ENCODE results near the gene CDKN1A. TPM values are rescaled to one million over a fixed set of nuclear protein-coding genes. Genes with fewer than 3 reads are reported as not detected.
"Not testable (repeated sequence)": the region's sequence is repeated elsewhere in the genome, so short reads cannot be mapped to it uniquely, and the experiment has no call there.

The CDKN1A gene
- total RNA-seq, 1 experiment from 2014 or later: 0.28 TPM

DNA sequence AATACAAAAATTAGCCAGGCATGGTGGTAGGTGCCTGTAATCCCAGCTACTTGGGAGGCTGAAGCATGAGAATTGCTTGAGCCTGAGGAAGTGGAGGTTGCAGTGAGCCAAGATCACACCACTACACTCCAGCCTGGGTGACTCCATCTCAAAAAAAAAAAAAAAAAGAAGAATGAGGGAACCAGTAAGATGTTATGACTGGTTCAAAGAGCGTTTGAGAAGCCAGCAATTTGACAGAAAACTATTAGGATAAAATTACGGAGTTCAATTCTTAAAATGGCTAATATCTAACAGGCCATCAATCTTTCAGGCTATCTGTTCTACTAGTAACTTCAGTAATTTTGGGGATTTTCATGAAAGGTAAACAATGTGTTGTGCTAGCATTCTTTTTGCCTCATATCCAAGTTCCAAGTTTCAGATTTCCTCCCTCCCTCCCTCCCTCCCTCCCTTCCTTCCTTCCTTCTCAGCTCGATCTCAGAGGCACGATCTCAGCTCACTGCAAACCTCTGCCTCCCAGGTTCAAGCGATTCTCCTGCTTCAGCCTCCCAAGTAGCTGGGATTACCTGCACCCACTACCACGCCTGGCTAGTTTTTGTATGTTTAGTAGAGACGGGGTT lies 26.6 kb downstream of the CDKN1A start:
- DNase-seq; H3K36me3 ChIP-seq (replicated peaks; ENCODE audit: control insufficient read depth, insufficient read depth, low read length); H3K27me3 ChIP-seq (ENCODE audit: control insufficient read depth, insufficient read depth, low read length); H3K4me3 ChIP-seq (ENCODE audit: insufficient read depth, low read depth, low read length): not testable (repeated sequence)

DNA sequence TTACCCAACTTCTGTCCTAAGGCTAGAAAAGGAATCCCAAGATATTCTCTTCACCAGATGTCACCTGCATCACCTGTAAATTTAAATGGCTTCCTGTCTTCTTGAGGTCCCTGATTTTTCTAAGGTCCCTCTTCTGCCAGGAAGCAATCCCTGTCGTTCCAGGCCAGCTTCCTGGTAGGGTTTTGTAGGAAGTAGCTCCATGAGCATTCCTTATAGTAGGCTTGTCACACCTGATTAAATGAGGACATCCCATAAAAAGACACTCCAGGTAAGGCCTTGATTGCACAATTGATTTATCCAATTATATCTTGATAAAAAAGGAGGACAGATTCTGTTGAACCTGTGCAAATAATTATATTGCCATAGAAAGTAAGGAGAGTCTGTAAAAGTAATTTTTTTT lies 27.8 kb downstream of the CDKN1A start:
- no peak overlapping the region for H3K4me3 ChIP-seq (ENCODE audit: insufficient read depth, low read depth, low read length)
- no peak for DNase-seq
- H3K36me3 ChIP-seq (replicated peaks; ENCODE audit: control insufficient read depth, insufficient read depth, low read length): no peaks in the 10 kb centered on the region
- H3K27me3 ChIP-seq (ENCODE audit: control insufficient read depth, insufficient read depth, low read length): no peaks in the 10 kb centered on the region

DNA sequence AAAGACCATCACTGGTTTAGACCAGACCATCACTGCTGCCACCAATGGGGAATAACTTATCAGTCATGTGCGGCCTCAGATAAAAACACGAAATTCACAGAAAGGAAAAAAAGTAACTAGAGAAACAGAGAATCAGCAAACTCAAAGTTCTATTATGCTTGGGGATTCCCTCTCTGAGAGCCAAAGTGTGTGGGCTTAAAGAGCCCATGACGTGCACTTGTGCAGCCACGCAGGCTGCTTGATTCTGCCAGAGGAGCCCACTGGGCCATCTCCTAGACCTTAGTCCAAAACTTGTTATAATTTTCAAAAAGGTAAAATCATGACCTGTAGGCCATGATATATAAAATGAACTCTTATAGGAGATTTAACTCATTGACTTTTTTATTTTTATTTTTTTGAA lies 34.3 kb downstream of the CDKN1A start:
- no peaks in the 10 kb centered on the region for H3K36me3 ChIP-seq (replicated peaks; ENCODE audit: control insufficient read depth, insufficient read depth, low read length)
- H3K4me3 ChIP-seq (ENCODE audit: insufficient read depth, low read depth, low read length): no peak overlapping the region
- H3K27me3 ChIP-seq (ENCODE audit: control insufficient read depth, insufficient read depth, low read length): no peaks in the 10 kb centered on the region
- DNase-seq: no peak

GRCh38 chr6:36713846-36714245 lies 35.3 kb downstream of the CDKN1A start:
- H3K36me3 ChIP-seq (replicated peaks; ENCODE audit: control insufficient read depth, insufficient read depth, low read length): no peaks in the 10 kb centered on the region
- H3K27me3 ChIP-seq (ENCODE audit: control insufficient read depth, insufficient read depth, low read length): no peaks in the 10 kb centered on the region
- DNase-seq: no peak
- H3K4me3 ChIP-seq (ENCODE audit: insufficient read depth, low read depth, low read length): no peak overlapping the region

DNA sequence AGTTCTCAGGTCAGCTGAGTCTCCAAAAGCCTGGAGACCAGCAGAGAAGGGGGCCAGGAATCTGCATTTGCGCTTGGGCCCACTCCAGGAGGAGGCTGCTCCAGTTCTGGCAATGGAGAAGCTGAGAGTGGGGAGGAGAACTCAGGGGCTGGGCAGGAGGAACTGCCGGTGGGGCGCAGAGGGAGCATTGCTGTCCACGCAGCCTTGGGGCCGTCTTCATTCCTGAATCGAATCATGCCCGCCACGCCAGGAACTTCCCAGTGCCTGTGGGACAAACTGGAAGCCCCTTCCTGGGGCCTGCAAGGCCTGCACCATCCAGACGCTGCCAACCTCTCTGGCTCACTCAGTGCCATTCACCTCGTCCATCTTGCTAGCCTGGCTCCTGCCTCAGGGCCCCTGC lies 36.0 kb downstream of the CDKN1A start:
- Histone ChIP-seq H3K4me3 (ENCODE audit: insufficient read depth, low read depth, low read length) (no peak overlapping the region), H3K27me3 (ENCODE audit: control insufficient read depth, insufficient read depth, low read length) (no peaks in the 10 kb centered on the region), H3K36me3 (replicated peaks; ENCODE audit: control insufficient read depth, insufficient read depth, low read length) (no peaks in the 10 kb centered on the region)
- no peak for DNase-seq

DNA sequence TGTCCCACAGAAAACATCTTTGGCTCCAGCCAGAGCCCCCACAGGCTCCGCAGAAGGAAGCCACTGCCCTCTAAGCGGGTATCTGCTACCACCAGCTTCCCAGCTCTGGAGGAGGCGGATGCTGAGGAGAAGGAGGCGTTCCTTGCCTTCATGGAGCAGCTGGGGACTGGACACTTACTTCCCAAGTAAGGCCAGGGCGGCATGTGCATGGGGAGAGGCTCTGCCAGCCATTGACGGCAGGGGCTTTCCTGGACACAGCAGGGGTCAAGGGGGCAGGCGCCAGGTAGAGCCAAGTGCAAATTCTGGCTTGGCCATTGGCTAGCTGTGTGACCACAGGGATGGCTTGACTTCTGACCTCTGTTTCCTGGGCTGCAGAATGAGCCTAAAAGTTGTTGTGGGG lies 37.0 kb downstream of the CDKN1A start:
- Histone ChIP-seq H3K36me3 (replicated peaks; ENCODE audit: control insufficient read depth, insufficient read depth, low read length) (no peaks in the 10 kb centered on the region), H3K27me3 (ENCODE audit: control insufficient read depth, insufficient read depth, low read length) (no peaks in the 10 kb centered on the region), H3K4me3 (ENCODE audit: insufficient read depth, low read depth, low read length) (no peak overlapping the region)
- no peak for DNase-seq

DNA sequence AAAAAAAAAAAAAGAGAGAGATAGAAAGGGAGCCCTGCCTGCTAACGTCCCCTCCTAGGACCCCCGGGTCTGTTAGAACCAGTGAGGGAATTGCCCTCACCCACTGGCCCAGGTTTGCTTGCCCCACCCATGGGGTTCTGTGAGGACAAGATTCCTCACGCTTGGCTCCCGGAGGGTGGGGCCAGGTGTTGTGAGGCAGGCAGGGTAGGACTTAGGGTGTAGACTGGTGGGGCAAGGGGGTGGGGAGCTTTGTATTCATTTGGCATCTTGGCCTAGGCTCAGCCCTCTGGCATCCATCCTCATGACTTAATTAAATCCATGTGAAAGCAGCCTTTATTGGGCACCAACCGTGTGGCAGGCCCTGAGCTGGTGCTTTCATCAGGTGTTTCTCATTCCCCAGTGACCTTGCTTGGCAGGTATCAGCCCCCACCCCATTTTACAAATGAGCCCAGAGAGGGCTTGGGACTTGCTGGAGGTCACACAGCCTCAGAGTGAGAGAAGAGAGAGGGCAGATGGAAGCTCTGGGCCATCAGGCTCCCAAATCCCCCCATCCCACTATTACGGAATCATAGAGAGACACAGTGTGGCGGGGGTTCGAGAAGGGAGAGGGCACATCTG lies 38.1 kb downstream of the CDKN1A start:
- no peaks in the 10 kb centered on the region for H3K27me3 ChIP-seq (ENCODE audit: control insufficient read depth, insufficient read depth, low read length)
- no peak for DNase-seq
- no peaks in the 10 kb centered on the region for H3K36me3 ChIP-seq (replicated peaks; ENCODE audit: control insufficient read depth, insufficient read depth, low read length)
- no peak overlapping the region for H3K4me3 ChIP-seq (ENCODE audit: insufficient read depth, low read depth, low read length)

DNA sequence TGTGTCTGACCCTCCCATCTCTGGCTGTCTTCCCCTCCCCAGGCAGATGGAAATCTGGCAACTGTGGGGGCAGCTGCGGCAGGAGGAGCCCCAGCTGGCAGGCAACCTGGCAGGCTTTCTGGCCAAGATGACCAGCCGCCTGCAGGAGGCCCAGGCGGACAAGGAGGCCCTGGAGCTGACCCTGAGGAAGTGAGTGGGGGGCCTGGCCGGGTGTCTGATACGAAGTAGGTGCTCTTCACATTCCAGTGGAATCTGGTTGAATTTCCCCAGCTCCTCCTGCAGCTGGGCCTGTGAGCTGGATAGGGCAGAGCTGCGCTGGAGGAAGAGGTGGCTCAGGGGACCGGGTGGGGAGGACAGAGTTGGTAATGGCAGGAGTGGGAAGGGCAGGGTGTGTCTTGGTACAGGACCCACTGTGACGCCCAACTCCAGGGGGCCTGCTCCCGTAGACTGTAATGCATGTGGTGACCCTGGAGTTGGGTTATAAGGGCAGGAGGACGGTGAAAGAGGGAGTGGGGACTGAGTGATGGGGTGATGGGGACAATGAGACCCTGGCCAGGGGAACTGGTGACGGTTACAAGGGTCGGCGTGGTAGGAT lies 38.8 kb downstream of the CDKN1A start:
- DNase-seq: no peak

GRCh38 chr6:36717871-36718540 lies 39.5 kb downstream of the CDKN1A start:
- no peak overlapping the region for H3K4me3 ChIP-seq (ENCODE audit: insufficient read depth, low read depth, low read length)
- DNase-seq: peak; percentile 34
- no peaks in the 10 kb centered on the region for H3K27me3 ChIP-seq (ENCODE audit: control insufficient read depth, insufficient read depth, low read length)
- H3K36me3 ChIP-seq (replicated peaks; ENCODE audit: control insufficient read depth, insufficient read depth, low read length): no peaks in the 10 kb centered on the region

More for the DNA sequence above, 38.8 kb downstream of the CDKN1A start:
- Histone ChIP-seq H3K4me3 (ENCODE audit: insufficient read depth, low read depth, low read length) (no peak overlapping the region), H3K36me3 (replicated peaks; ENCODE audit: control insufficient read depth, insufficient read depth, low read length) (no peaks in the 10 kb centered on the region), H3K27me3 (ENCODE audit: control insufficient read depth, insufficient read depth, low read length) (no peaks in the 10 kb centered on the region)

DNA sequence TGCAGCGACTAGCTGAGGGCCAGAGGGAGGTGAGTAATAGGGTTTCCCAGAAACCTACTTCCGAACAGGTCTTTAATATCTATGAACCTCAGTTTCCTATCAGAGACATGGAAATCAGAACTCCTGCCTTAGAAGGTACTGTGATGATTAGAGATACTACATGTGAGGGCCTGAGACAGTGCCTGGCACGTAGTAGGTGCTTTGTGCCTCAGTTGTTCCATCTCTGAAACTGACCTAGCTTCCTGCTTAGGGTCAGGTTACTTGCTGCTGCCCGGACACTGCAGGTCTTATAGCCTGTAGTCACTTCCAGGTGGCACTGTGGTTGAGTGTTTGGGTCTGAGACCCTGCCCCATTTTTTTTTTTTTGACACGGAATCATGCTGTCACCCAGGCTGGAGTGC lies 40.0 kb downstream of the CDKN1A start:
- DNase-seq: no peak
- no peaks in the 10 kb centered on the region for H3K36me3 ChIP-seq (replicated peaks; ENCODE audit: control insufficient read depth, insufficient read depth, low read length)
- H3K27me3 ChIP-seq (ENCODE audit: control insufficient read depth, insufficient read depth, low read length): no peaks in the 10 kb centered on the region
- no peak overlapping the region for H3K4me3 ChIP-seq (ENCODE audit: insufficient read depth, low read depth, low read length)

DNA sequence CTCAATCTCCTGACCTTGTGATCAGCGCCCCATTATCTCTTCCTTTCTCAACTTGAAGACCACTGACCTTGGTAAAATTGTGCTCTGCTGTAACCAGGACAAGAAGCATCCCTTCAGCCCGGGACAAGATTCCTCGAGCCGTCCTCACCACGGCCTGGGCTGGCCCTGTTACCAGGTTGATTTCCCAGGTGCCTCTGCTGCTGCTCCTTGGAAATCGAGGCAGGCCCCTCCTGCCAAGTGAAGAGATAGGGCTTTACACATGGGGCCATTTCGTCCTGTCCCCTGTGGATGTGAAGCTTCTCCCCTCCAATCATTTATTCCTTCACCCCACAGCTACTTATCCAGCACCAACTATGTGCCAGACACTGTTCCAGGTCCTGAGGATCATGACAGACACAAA lies 40.6 kb downstream of the CDKN1A start:
- H3K27me3 ChIP-seq (ENCODE audit: control insufficient read depth, insufficient read depth, low read length): no peaks in the 10 kb centered on the region
- H3K36me3 ChIP-seq (replicated peaks; ENCODE audit: control insufficient read depth, insufficient read depth, low read length): no peaks in the 10 kb centered on the region
- no peak overlapping the region for H3K4me3 ChIP-seq (ENCODE audit: insufficient read depth, low read depth, low read length)
- no peak for DNase-seq

DNA sequence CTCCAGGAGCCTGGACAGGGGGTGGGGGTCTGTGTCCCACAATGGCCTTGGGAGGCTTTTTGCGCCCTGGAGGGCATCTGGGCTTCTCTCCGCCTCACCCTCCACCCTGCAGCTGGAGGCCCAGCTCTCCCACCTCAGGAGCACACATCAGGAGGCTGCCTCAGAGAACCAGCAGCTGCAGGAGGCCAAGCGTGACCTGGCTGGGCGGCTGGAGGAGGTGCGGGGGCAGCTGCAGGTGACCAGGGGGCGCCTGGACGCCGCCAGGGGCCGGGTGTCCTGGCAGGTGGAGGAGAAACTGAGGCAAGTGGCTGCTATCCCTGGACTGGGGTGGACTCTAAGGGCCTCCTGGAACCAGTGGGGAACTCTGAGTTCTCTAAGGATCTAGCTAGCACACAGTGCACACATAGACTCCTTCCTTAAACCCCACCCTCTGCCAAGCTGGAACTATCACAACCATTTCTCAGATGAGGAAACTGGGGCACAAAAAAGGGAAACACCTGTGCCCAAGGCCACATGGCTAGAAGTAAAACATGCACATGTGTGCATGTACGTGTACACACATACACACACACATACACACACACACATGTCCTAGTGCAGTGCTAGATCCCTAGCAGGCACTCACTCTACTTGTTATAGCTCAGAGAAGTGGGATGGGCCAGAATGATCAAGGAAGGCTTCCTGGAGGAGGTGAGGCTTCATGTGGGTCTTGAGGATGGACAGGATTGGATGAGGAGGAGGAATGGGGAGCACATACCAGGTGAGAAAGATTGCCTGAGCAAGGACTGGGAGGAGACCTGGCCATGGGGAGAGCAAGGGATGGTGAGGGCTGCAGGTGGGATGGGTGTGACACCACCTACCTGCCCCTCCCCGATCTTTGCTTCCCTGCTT lies 42.0 kb downstream of the CDKN1A start:
- H3K4me3 ChIP-seq (ENCODE audit: insufficient read depth, low read depth, low read length): no peak overlapping the region
- no peaks in the 10 kb centered on the region for H3K36me3 ChIP-seq (replicated peaks; ENCODE audit: control insufficient read depth, insufficient read depth, low read length)
- no peak for DNase-seq
- H3K27me3 ChIP-seq (ENCODE audit: control insufficient read depth, insufficient read depth, low read length): no peaks in the 10 kb centered on the region

DNA sequence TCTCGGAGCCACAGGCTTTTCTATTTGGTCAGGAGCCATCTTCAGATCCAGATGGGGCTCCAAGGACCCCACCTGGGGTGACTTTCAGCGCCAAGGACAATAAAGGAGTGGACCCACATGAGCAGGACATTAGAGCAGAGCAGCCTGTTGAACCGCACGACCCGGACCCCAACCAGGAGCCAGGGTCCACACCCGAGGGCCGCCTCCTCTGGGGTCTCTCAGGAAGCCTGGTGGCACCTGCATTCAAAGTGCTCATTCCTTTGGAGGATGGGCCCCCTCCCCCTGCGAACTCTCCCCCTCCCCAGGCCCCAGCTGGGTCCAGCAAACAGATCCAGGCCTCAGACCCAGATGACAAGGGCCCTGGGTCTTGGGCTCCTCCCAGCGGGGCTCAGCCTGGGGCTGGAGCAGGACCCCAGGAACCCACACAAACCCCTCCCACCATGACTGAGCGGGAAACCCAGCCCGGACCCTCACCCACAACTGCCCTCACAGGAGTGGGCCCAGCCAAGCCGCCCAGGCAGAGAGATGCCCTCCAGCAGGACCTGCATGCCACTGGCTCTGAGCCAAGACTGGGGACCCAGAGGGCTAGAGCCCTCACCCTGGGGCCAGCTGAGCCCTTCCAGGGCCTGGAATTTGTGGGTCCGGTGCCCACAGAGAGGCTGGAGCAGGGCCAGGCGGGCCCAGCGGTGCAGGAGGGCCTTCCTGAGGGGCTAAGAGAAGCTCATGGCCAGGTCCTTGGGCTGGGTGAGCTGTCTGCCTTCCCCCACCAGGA lies 43.0 kb downstream of the CDKN1A start:
- no peaks in the 10 kb centered on the region for H3K36me3 ChIP-seq (replicated peaks; ENCODE audit: control insufficient read depth, insufficient read depth, low read length)
- H3K4me3 ChIP-seq (ENCODE audit: insufficient read depth, low read depth, low read length): no peak overlapping the region
- peak; percentile 56 for DNase-seq

GRCh38 chr6:36722365-36722764 lies 43.9 kb downstream of the CDKN1A start:
- no peaks in the 10 kb centered on the region for H3K27me3 ChIP-seq (ENCODE audit: control insufficient read depth, insufficient read depth, low read length)
- no peak overlapping the region for H3K4me3 ChIP-seq (ENCODE audit: insufficient read depth, low read depth, low read length)
- H3K36me3 ChIP-seq (replicated peaks; ENCODE audit: control insufficient read depth, insufficient read depth, low read length): no peaks in the 10 kb centered on the region
- DNase-seq: no peak

More for the DNA sequence above, 43.0 kb downstream of the CDKN1A start:
- H3K27me3 ChIP-seq (ENCODE audit: control insufficient read depth, insufficient read depth, low read length): no peaks in the 10 kb centered on the region

Measured in H7 (cell line).